ENCODE results near the gene TCF3.

TCF3 gene

GRCh38 chr19:1609103-1609396, 43.4 kb downstream of the TCF3 start:
- DNase-seq, result no peak

GRCh38 chr19:1608359-1609102, 43.9 kb downstream of the TCF3 start:
- DNase-seq, result peak; percentile 35

- DNase-seq, result no peak
These were observed 46.2 kb downstream of the TCF3 start for GRCh38 chr19:1606138-1606651.

- peak; percentile 93 for DNase-seq
These were observed 46.9 kb downstream of the TCF3 start, which contains the start of gene UQCR11 for GRCh38 chr19:1605236-1606137. TSS of gene UQCR11 (minus strand) at chr19:1605462. CDS start at chr19:1605409, 53 bp downstream.

GRCh38 chr19:1602091-1602707, 50.2 kb downstream of the TCF3 start:
- DNase-seq, result peak; percentile 84

GRCh38 chr19:1601613-1602064, 50.8 kb downstream of the TCF3 start:
- DNase-seq, result no peak

- DNase-seq, result no peak
These were observed 53.0 kb downstream of the TCF3 start for GRCh38 chr19:1599460-1599846.

GRCh38 chr19:1598777-1599459, 53.5 kb downstream of the TCF3 start:
- DNase-seq, result no peak

- DNase-seq, result no peak
These were observed 59.0 kb downstream of the TCF3 start for GRCh38 chr19:1593501-1593772.

GRCh38 chr19:1592755-1593500, 59.5 kb downstream of the TCF3 start, which contains the start of gene MBD3:
TSS of gene MBD3 (minus strand) at chr19:1592865. CDS start at chr19:1592631, 234 bp downstream.
- DNase-seq, result peak; percentile 91

GRCh38 chr19:1592024-1592754, 60.2 kb downstream of the TCF3 start:
- DNase-seq, result peak; percentile 84

GRCh38 chr19:1591421-1592023, 60.9 kb downstream of the TCF3 start:
- peak; percentile 66 for DNase-seq

- no peak for DNase-seq
These were observed 61.6 kb downstream of the TCF3 start for GRCh38 chr19:1590641-1591397.

- DNase-seq, result no peak
These were observed 64.5 kb downstream of the TCF3 start for GRCh38 chr19:1587872-1588271.

- no peak for DNase-seq
These were observed 67.2 kb downstream of the TCF3 start for GRCh38 chr19:1585243-1585580.

- DNase-seq, result no peak
These were observed 67.7 kb downstream of the TCF3 start for GRCh38 chr19:1584500-1585242.

- DNase-seq, result no peak
These were observed 70.2 kb downstream of the TCF3 start for GRCh38 chr19:1582201-1582600.

- DNase-seq, result no peak
These were observed 71.5 kb downstream of the TCF3 start for GRCh38 chr19:1580957-1581356.

- no peak for DNase-seq
These were observed 72.0 kb downstream of the TCF3 start for GRCh38 chr19:1580382-1580781.

- DNase-seq, result no peak
These were observed 73.2 kb downstream of the TCF3 start for GRCh38 chr19:1579222-1579621.

All from NCI-H2171 (cell line).